B cell (primary cell): ENCODE results near the gene PDLIM5. TPM values are rescaled to one million over a fixed set of nuclear protein-coding genes. Genes with fewer than 3 reads are reported as not detected.

ENCODE experiments used
- ATAC-seq: fragments of 200-7000 bp; cut with Tn5 transposase; one replicate; pipeline ENCODE4 v1.10.0; 2021; ENCODE audit warnings: low read depth, mild to moderate bottlenecking, moderate number of reproducible peaks, moderate library complexity
- CTCF ChIA-PET: fragments of 350-600 bp; sonication (Branson Sonifier 250); formaldehyde crosslinking; loops from one replicate; lab custom pipeline; 2021; ENCODE audit warnings: antibody characterized with exemption, inconsistent platforms; lab: Charles Lee
- POLR2A ChIA-PET: fragments of 350-600 bp; sonication (Branson Sonifier 250); formaldehyde crosslinking; loops from one replicate; lab custom pipeline; 2021; ENCODE audit warnings: antibody characterized with exemption; lab: Charles Lee
- DNase-seq: peaks from one replicate; pipeline ENCODE4 v3.0.0; 2013
- H2AFZ ChIP-seq: 2 replicates; pipeline ENCODE4 v1.6.1; 2012; ENCODE audit warnings: mild to moderate bottlenecking, low read depth, low read length; ENCODE audit not compliant: insufficient read depth, poor library complexity, severe bottlenecking
- H3K27ac ChIP-seq, 2 donors: 1 replicate in 1 of 2; 2 replicates in 1 of 2; pipeline ENCODE4 v1.5.1; 2012 to 2013; ENCODE audit warnings: low read length in 2 of 2, mild to moderate bottlenecking in 2 of 2, moderate library complexity in 1 of 2
- H3K27me3 ChIP-seq, 4 experiments: fragments of 200-600 bp in 1 of 4; sonication (generic) in 1 of 4; replicated peaks in 1 of 4; 1 replicate in 2 of 4; 2 replicates in 2 of 4; pipeline versions ENCODE4 v1.6.1 to v1.7.0; 2013 to 2016; ENCODE audit warnings: low read length in 3 of 4, mild to moderate bottlenecking in 2 of 4, mixed read lengths in 1 of 4, moderate library complexity in 1 of 4; ENCODE audit not compliant: insufficient read depth in 4 of 4, control insufficient read depth in 3 of 4; ENCODE audit errors: control extremely low read depth in 1 of 4
- H3K36me3 ChIP-seq, 2 experiments: replicated peaks in 1 of 2; 1 replicate in 1 of 2; 2 replicates in 1 of 2; pipeline versions ENCODE4 v1.6.1 to v1.7.1; 2013; ENCODE audit warnings: low read length in 1 of 2; ENCODE audit not compliant: insufficient read depth in 2 of 2, control insufficient read depth in 1 of 2; ENCODE audit errors: control extremely low read depth in 1 of 2, extremely low read depth in 1 of 2
- H3K4me1 ChIP-seq, 2 donors: fragments of 200-600 bp in 1 of 2; sonication (generic) in 1 of 2; 1 replicate in 1 of 2; 2 replicates in 1 of 2; pipeline versions ENCODE4 v1.5.1 to v1.6.1; 2013 to 2017; ENCODE audit warnings: low read length in 2 of 2; ENCODE audit not compliant: control insufficient read depth in 2 of 2, insufficient read depth in 2 of 2
- H3K4me2 ChIP-seq: replicated peaks from 2 replicates; pipeline ENCODE3; 2012; ENCODE audit warnings: mild to moderate bottlenecking, low read depth, low read length; ENCODE audit not compliant: poor library complexity, severe bottlenecking
- H3K4me3 ChIP-seq, 5 experiments: fragments of 200-600 bp in 1 of 5; sonication (generic) in 1 of 5; 1 replicate in 3 of 5; 2 replicates in 2 of 5; pipeline versions ENCODE4 v1.5.1 to v1.7.0; 2011 to 2016; ENCODE audit warnings: low read length in 4 of 5, mild to moderate bottlenecking in 4 of 5, low read depth in 2 of 5, control low read depth in 1 of 5, moderate library complexity in 1 of 5; ENCODE audit not compliant: insufficient read depth in 1 of 5; ENCODE audit errors: control extremely low read depth in 1 of 5, extremely low read depth in 1 of 5
- H3K79me2 ChIP-seq: fragments of 200-600 bp; sonication (generic); one replicate; pipeline ENCODE4 v1.6.0; 2016; ENCODE audit warnings: low read length; ENCODE audit not compliant: control insufficient read depth, insufficient read depth
- H3K9ac ChIP-seq: fragments of 200-600 bp; sonication (generic); 2 replicates; pipeline ENCODE4 v1.6.1; 2017; ENCODE audit warnings: mild to moderate bottlenecking, low read length, moderate library complexity
- H3K9me3 ChIP-seq, 3 donors: one replicate each; pipeline versions ENCODE4 v1.6.1 to v1.7.1; 2013; ENCODE audit warnings: low read length in 2 of 3; ENCODE audit not compliant: control insufficient read depth in 2 of 3, insufficient read depth in 1 of 3; ENCODE audit errors: control extremely low read depth in 1 of 3
- H4K20me1 ChIP-seq: 2 replicates; pipeline ENCODE4 v1.6.0; 2012; ENCODE audit warnings: mild to moderate bottlenecking, low read length; ENCODE audit not compliant: insufficient read depth, control insufficient read depth, poor library complexity, severe bottlenecking
- H3K27ac Mint-ChIP-seq: one replicate; pipeline ENCODE4 v1.8.0; 2021; ENCODE audit warnings: mixed read lengths
- H3K27me3 Mint-ChIP-seq: one replicate; pipeline ENCODE4 v1.8.0; 2021; ENCODE audit warnings: mixed read lengths
- H3K4me1 Mint-ChIP-seq: one replicate; pipeline ENCODE4 v1.8.0; 2021; ENCODE audit warnings: mixed read lengths
- H3K4me3 Mint-ChIP-seq: one replicate; pipeline ENCODE4 v1.8.0; 2021; ENCODE audit warnings: mixed read lengths
- H3K9me3 Mint-ChIP-seq: one replicate; pipeline ENCODE4 v1.8.0; 2022; ENCODE audit warnings: mixed read lengths; ENCODE audit not compliant: insufficient read depth
- EZH2 ChIP-seq: IDR thresholded peaks from 2 replicates; pipeline ENCODE4 v1.6.1; 2012; ENCODE audit warnings: borderline replicate concordance, low read depth, mild to moderate bottlenecking, moderate library complexity, low read length; ENCODE audit not compliant: insufficient read depth, poor library complexity, severe bottlenecking
- WGBS: methylation state at CpG from one replicate; pipeline ENCODE4 v1.1.5; 2013; ENCODE audit warnings: missing lambda C conversion rate; ENCODE audit not compliant: insufficient coverage; 5-methylcytosine and 5-hydroxymethylcytosine counted together
- intact Hi-C: fragments of 100-400 bp; cut with micrococcal nuclease; formaldehyde crosslinking; loops from one replicate; pipeline ENCODE4 v1.10.0; 2022
- polyA plus RNA-seq: library from polyadenylated mRNA; depleted of rRNA; stranded (reverse); fragments of >200 nt; gene quantifications from 2 replicates; pipeline ENCODE4 v1.2.3, GENCODE V29; 2012
- total RNA-seq, 2 donors: library from RNA; stranded (reverse); fragments of 120-200 nt in 1 of 2; gene quantifications; 1 replicate in 1 of 2; 2 replicates in 1 of 2; pipeline versions ENCODE4 v1.2.3 to v1.2.4, GENCODE V29; 2013 to 2022
- TF ChIP-seq, protein P1 (sequence below): fragments of 200-600 bp; IDR thresholded peaks from one replicate; pipeline ENCODE4 v1.8.0; 2022; ENCODE audit warnings: antibody characterized with exemption, mild to moderate bottlenecking

PDLIM5 gene
- total and polyA plus RNA-seq, 2 donors (not counting 1 experiment from before 2014, with no cell fraction given), result 24.0 to 30.2 TPM

DNA sequence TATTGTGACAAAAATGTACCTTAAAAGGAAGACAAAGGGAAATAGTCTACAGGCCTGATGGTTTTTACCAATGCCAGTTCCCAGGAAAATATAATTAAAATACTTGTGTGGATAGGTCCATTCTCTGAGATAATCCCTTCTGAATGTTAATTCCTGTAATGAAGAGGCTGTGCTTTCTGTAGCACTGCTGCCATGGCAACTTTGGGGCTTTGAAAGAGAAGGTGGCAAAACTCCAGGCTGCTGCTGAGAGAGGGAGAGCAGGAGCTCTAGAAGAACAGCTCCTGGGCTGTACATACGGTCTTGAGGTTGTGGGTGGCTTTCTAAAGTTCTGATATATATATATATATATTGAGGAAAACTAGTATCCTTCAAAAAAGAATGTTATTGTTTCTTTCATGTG, 125.4 kb downstream of the PDLIM5 start:
- H3K36me3 ChIP-seq, result peaks cover 1 to 6% of the 10 kb centered on the region in 2 experiments
- Mint-ChIP-seq H3K27me3 (no peaks in the 10 kb centered on the region), H3K9me3 (no peaks in the 10 kb centered on the region), H3K4me1 (no peaks in the 10 kb centered on the region), H3K27ac (no peak overlapping the region), H3K4me3 (no peak overlapping the region)
- WGBS, result no CpG with 5 or more reads among the region's 1 CpG
- no peaks in the 10 kb centered on the region for H3K9me3 ChIP-seq
- H2AFZ ChIP-seq, result no peak overlapping the region
- no peaks in the 10 kb centered on the region for H3K79me2 ChIP-seq
- ChIA-PET POLR2A (no interaction called here), CTCF (no interaction called here)
- no peak overlapping the region for H3K4me2 ChIP-seq
- TF ChIP-seq EZH2, result no peak
- TF ChIP-seq, protein P1, sequence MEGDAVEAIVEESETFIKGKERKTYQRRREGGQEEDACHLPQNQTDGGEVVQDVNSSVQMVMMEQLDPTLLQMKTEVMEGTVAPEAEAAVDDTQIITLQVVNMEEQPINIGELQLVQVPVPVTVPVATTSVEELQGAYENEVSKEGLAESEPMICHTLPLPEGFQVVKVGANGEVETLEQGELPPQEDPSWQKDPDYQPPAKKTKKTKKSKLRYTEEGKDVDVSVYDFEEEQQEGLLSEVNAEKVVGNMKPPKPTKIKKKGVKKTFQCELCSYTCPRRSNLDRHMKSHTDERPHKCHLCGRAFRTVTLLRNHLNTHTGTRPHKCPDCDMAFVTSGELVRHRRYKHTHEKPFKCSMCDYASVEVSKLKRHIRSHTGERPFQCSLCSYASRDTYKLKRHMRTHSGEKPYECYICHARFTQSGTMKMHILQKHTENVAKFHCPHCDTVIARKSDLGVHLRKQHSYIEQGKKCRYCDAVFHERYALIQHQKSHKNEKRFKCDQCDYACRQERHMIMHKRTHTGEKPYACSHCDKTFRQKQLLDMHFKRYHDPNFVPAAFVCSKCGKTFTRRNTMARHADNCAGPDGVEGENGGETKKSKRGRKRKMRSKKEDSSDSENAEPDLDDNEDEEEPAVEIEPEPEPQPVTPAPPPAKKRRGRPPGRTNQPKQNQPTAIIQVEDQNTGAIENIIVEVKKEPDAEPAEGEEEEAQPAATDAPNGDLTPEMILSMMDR, result no peak
- H3K4me3 ChIP-seq, result no peak overlapping the region
- intact Hi-C loops, result no loop called here
- H3K9ac ChIP-seq, result no peak overlapping the region
- DNase-seq (no peak), ATAC-seq (no peak)
- no peaks in the 10 kb centered on the region for H3K4me1 ChIP-seq
- no peaks in the 10 kb centered on the region for H3K27me3 ChIP-seq
- no peaks in the 10 kb centered on the region for H4K20me1 ChIP-seq
- no peak overlapping the region for H3K27ac ChIP-seq

DNA sequence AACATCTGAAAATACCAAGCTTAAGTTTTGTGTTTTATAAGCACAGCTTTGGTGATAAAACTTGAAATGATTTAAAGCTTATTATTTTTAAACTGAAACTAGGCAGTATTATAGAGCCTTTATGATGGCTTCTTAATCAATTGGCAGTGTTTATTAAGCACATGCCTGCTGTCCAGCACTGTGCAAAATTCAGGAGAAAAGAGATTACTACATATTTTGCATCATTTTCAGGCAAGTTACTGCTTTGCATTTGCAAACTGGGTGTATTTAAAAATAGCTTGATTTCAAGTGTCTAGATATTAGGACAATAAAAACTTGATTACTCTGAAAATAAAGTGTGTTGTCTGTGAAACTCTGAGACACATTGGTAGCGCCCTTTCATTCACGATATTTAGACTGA, 126.5 kb downstream of the PDLIM5 start:
- ChIA-PET CTCF (no interaction called here), POLR2A (no interaction called here)
- H3K4me1 Mint-ChIP-seq, result no peaks in the 10 kb centered on the region
- no peak for DNase-seq
- no peak overlapping the region for H3K4me2 ChIP-seq
- H3K4me3 ChIP-seq, result no peak overlapping the region
- no peak overlapping the region for H3K27ac ChIP-seq
- no CpG with 5 or more reads among the region's 2 CpGs for WGBS
- H3K36me3 ChIP-seq, result peaks cover 1 to 6% of the 10 kb centered on the region in 2 experiments
- TF ChIP-seq EZH2, result no peak
- TF ChIP-seq, protein P1, result no peak
- no peaks in the 10 kb centered on the region for H3K79me2 ChIP-seq
- no peak for ATAC-seq
- H3K27ac Mint-ChIP-seq, result no peak overlapping the region
- no peaks in the 10 kb centered on the region for H3K9me3 ChIP-seq
- H3K4me1 ChIP-seq, result no peaks in the 10 kb centered on the region
- H3K27me3 Mint-ChIP-seq, result no peaks in the 10 kb centered on the region
- H3K4me3 Mint-ChIP-seq, result no peak overlapping the region
- H3K9ac ChIP-seq, result no peak overlapping the region
- no peaks in the 10 kb centered on the region for H3K27me3 ChIP-seq
- H2AFZ ChIP-seq, result no peak overlapping the region
- intact Hi-C loops, result no loop called here
- no peaks in the 10 kb centered on the region for H3K9me3 Mint-ChIP-seq
- no peaks in the 10 kb centered on the region for H4K20me1 ChIP-seq
